Immature natural killer cell (primary cell): ENCODE measurements around the gene SP6. TPM values are rescaled to one million over a fixed set of nuclear protein-coding genes. Genes with fewer than 3 reads are reported as not detected.
A peak's percentile ranks its signal among the peaks of the same experiment; 100 is the strongest.

Experiments
- DNase-seq, 3 donors: peaks; one replicate each; pipeline ENCODE4 v3.0.0; 2022; ENCODE audit warnings: mixed read lengths in 1 of 3
- H3K27ac Mint-ChIP-seq, 6 donors: one replicate each; pipeline ENCODE4 v1.8.0; 2020; ENCODE audit warnings: mixed read lengths in 6 of 6, mild to moderate bottlenecking in 5 of 6, inconsistent platforms in 4 of 6, moderate library complexity in 3 of 6
- H3K27me3 Mint-ChIP-seq, 3 donors: one replicate each; pipeline ENCODE4 v1.8.0; 2020 to 2021; ENCODE audit warnings: low read depth in 3 of 3, mild to moderate bottlenecking in 3 of 3, mixed read lengths in 3 of 3, moderate library complexity in 3 of 3, inconsistent platforms in 1 of 3
- H3K36me3 Mint-ChIP-seq, 3 donors: one replicate each; pipeline ENCODE4 v1.8.0; 2020; ENCODE audit warnings: mixed read lengths in 3 of 3, inconsistent platforms in 2 of 3, mild to moderate bottlenecking in 2 of 3
- H3K4me1 Mint-ChIP-seq, 2 donors: one replicate each; pipeline ENCODE4 v1.8.0; 2020; ENCODE audit warnings: inconsistent platforms in 2 of 2, mild to moderate bottlenecking in 2 of 2, mixed read lengths in 2 of 2, moderate library complexity in 1 of 2
- H3K4me3 Mint-ChIP-seq, 5 donors: one replicate each; pipeline ENCODE4 v1.8.0; 2020; ENCODE audit warnings: mild to moderate bottlenecking in 5 of 5, mixed read lengths in 5 of 5, inconsistent platforms in 3 of 5, moderate library complexity in 3 of 5
- H3K9me3 Mint-ChIP-seq, 6 donors: one replicate each; pipeline ENCODE4 v1.8.0; 2020; ENCODE audit warnings: mild to moderate bottlenecking in 6 of 6, mixed read lengths in 6 of 6, inconsistent platforms in 4 of 6, moderate library complexity in 3 of 6
- polyA plus RNA-seq, 3 donors: library from polyadenylated mRNA; unstranded; fragments of 300-500 nt; fragmentation: Illumina TruSeq; gene quantifications; one replicate each; pipeline ENCODE4 v1.2.3, GENCODE V29; 2021

SP6 gene
- polyA plus RNA-seq, 3 donors from 2014 or later: not detected

GRCh38 chr17:47804461-47804860 is 46.5 kb downstream of the SP6 start:
- no peaks in the 10 kb centered on the region for H3K4me1 Mint-ChIP-seq
- H3K4me3 Mint-ChIP-seq: no peak overlapping the region
- no peaks in the 10 kb centered on the region for H3K9me3 Mint-ChIP-seq
- H3K36me3 Mint-ChIP-seq: peaks cover 5 to 15% (median 9%) of the 10 kb centered on the region in 3 donors
- peaks cover 0 to 3% (median 2%) of the 10 kb centered on the region in 3 donors for H3K27me3 Mint-ChIP-seq
- DNase-seq: no peak
- peak overlapping the region in 1 of 6 donors; percentile 10 for H3K27ac Mint-ChIP-seq

- Mint-ChIP-seq H3K27ac (peak overlapping the region in 1 of 6 donors; percentile 10), H3K27me3 (peaks cover 0 to 3% (median 2%) of the 10 kb centered on the region in 3 donors)
Measured at GRCh38 chr17:47803751-47804150, 47.2 kb downstream of the SP6 start.

GRCh38 chr17:47803201-47803600 is 47.8 kb downstream of the SP6 start:
- H3K4me1 Mint-ChIP-seq: no peaks in the 10 kb centered on the region
- no peaks in the 10 kb centered on the region for H3K9me3 Mint-ChIP-seq
- DNase-seq: no peak

More at GRCh38 chr17:47803751-47804150, 47.2 kb downstream of the SP6 start:
- DNase-seq: no peak
- Mint-ChIP-seq H3K4me1 (no peaks in the 10 kb centered on the region), H3K36me3 (peaks cover 5 to 15% (median 9%) of the 10 kb centered on the region in 3 donors), H3K9me3 (no peaks in the 10 kb centered on the region), H3K4me3 (no peak overlapping the region)

GRCh38 chr17:47802341-47803022 is 48.5 kb downstream of the SP6 start:
- Mint-ChIP-seq H3K4me1 (no peaks in the 10 kb centered on the region), H3K36me3 (peaks cover 5 to 10% (median 5%) of the 10 kb centered on the region in 3 donors), H3K4me3 (no peak overlapping the region), H3K27me3 (peaks cover 0 to 3% (median 2%) of the 10 kb centered on the region in 3 donors), H3K27ac (no peak overlapping the region), H3K9me3 (no peaks in the 10 kb centered on the region)
- peak; percentile 43 to 55 (median 44) for DNase-seq

More at GRCh38 chr17:47803201-47803600, 47.8 kb downstream of the SP6 start:
- H3K27me3 Mint-ChIP-seq: peaks cover 0 to 3% (median 2%) of the 10 kb centered on the region in 3 donors
- peaks cover 5 to 12% (median 9%) of the 10 kb centered on the region in 3 donors for H3K36me3 Mint-ChIP-seq
- peak overlapping the region in 1 of 6 donors; percentile 7 for H3K27ac Mint-ChIP-seq
- H3K4me3 Mint-ChIP-seq: no peak overlapping the region

GRCh38 chr17:47801906-47802305 is 49.1 kb downstream of the SP6 start:
- H3K27ac Mint-ChIP-seq: no peak overlapping the region
- H3K27me3 Mint-ChIP-seq: peaks cover 0 to 3% (median 2%) of the 10 kb centered on the region in 3 donors
- no peaks in the 10 kb centered on the region for H3K4me1 Mint-ChIP-seq
- no peaks in the 10 kb centered on the region for H3K9me3 Mint-ChIP-seq
- H3K36me3 Mint-ChIP-seq: peaks cover 1 to 4% (median 1%) of the 10 kb centered on the region in 3 donors
- H3K4me3 Mint-ChIP-seq: no peak overlapping the region
- no peak for DNase-seq

GRCh38 chr17:47801176-47801765 is 49.7 kb downstream of the SP6 start:
- no peak for DNase-seq
- Mint-ChIP-seq H3K9me3 (no peaks in the 10 kb centered on the region), H3K4me1 (no peaks in the 10 kb centered on the region), H3K27me3 (peaks cover 0 to 5% (median 3%) of the 10 kb centered on the region in 3 donors), H3K36me3 (peaks cover 0 to 3% (median 0%) of the 10 kb centered on the region in 3 donors), H3K27ac (no peak overlapping the region), H3K4me3 (no peak overlapping the region)

- H3K4me3 Mint-ChIP-seq: no peak overlapping the region
Measured at GRCh38 chr17:47800686-47801085, 50.3 kb downstream of the SP6 start.

GRCh38 chr17:47797797-47798196 is 53.2 kb downstream of the SP6 start:
- Mint-ChIP-seq H3K4me3 (no peak overlapping the region), H3K36me3 (no peaks in the 10 kb centered on the region), H3K4me1 (no peaks in the 10 kb centered on the region), H3K27me3 (peaks cover 5 to 20% (median 16%) of the 10 kb centered on the region in 3 donors), H3K27ac (no peak overlapping the region), H3K9me3 (no peaks in the 10 kb centered on the region)
- no peak for DNase-seq

More at GRCh38 chr17:47800686-47801085, 50.3 kb downstream of the SP6 start:
- Mint-ChIP-seq H3K36me3 (no peaks in the 10 kb centered on the region), H3K27ac (no peak overlapping the region), H3K4me1 (no peaks in the 10 kb centered on the region), H3K9me3 (no peaks in the 10 kb centered on the region), H3K27me3 (peaks cover 0 to 6% (median 5%) of the 10 kb centered on the region in 3 donors)
- DNase-seq: no peak

Other genes with a start within 250 kb of the SP6 start
- 10 to 100 TPM; 15.8 to 27.9 (median 17.3) TPM for gene KPNB1, start 201.2 kb downstream of the SP6 start, polyA plus RNA-seq
- 1 to 10 TPM; 1.3 to 2.3 (median 2.2) TPM for gene TBKBP1, start 157.0 kb downstream of the SP6 start, polyA plus RNA-seq
- 100 to 1,000 TPM; 199 to 385 (median 225) TPM for gene TBX21, start 117.9 kb downstream of the SP6 start, polyA plus RNA-seq
- 1 to 10 TPM; 2.7 to 7.5 (median 3.8) TPM for gene OSBPL7, start 29.4 kb downstream of the SP6 start, polyA plus RNA-seq
- gene MRPL10, start 19.6 kb downstream of the SP6 start, polyA plus RNA-seq: 100 to 1,000 TPM in 2 of 3 donors, 10 to 100 TPM in 1; 50.5 to 189 (median 114) TPM
- under 1 TPM in 2 of 3 donors, not detected in 1; 0.66 to 0.82 TPM for gene LRRC46, start 19.5 kb downstream of the SP6 start, polyA plus RNA-seq
- gene SCRN2, start 9.9 kb downstream of the SP6 start, polyA plus RNA-seq: 10 to 100 TPM; 17.7 to 41.2 (median 22.5) TPM
- gene SP2, start 45.1 kb upstream of the SP6 start, polyA plus RNA-seq: 10 to 100 TPM in 1 of 3 donors, 1 to 10 TPM in 2; 2.0 to 13.7 (median 5.0) TPM
- 10 to 100 TPM; 14.3 to 21.2 (median 18.6) TPM for gene PNPO, start 90.4 kb upstream of the SP6 start, polyA plus RNA-seq
- gene PRR15L, start 106.7 kb upstream of the SP6 start, polyA plus RNA-seq: under 1 TPM in 1 of 3 donors, not detected in 2; 0.16 TPM
- gene CDK5RAP3, start 120.0 kb upstream of the SP6 start, polyA plus RNA-seq: 10 to 100 TPM; 66.3 to 97.2 (median 84.0) TPM
- gene COPZ2, start 186.6 kb upstream of the SP6 start, polyA plus RNA-seq: 10 to 100 TPM; 38.9 to 64.2 (median 41.3) TPM
- 10 to 100 TPM in 1 of 3 donors, 1 to 10 TPM in 2; 5.9 to 18.4 (median 7.1) TPM for gene NFE2L1, start 197.2 kb upstream of the SP6 start, polyA plus RNA-seq